Measurements from ENCODE around the gene ATP6V1C2.

- TF ChIP-seq CTCF (conservative IDR thresholded peaks at IDR 0.05; ENCODE audit: low read length) (no peak), EZH2phosphoT487 (IDR thresholded peaks at IDR 0.05; ENCODE audit: borderline replicate concordance) (no peak)
These were observed 55.0 kb downstream of the ATP6V1C2 start for GRCh38 chr2:10776231-10776977.
